ENCODE results near the gene PCED1A. TPM values are rescaled to one million over a fixed set of nuclear protein-coding genes. Genes with fewer than 3 reads are reported as not detected.

Gene PCED1A
- total and polyA plus RNA-seq, 9 of the 15 experiments (the other 6 are each of a cell fraction or from before 2014, with no cell fraction given) = 1.5 to 11.5 (median 5.9) TPM

DNA sequence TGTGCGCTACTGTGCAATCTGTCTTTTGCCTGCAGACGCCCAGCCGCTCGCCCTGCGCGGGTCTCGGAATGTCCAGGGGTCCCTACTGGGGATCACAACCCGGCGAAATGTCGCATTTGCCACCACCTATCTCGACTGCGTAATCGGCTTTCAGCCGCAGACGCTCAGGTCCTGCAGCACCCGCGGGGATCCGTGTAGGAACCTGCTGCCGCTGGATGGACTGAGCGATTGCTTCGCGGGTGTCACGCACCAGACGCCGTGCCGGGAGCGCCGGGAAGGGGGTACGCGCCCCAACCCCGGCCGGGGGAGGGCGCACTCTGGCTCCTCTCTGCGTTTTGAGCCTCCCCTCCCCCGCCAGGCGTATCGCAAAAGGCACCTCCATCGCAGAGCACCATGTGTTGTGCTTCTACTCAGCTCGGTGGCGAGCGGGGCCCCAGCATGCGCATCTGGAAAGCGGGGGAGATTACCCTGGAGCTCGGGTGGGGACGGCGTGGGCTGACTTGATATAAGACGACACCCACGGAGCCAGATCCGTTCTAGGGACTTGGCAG lies 32.1 kb upstream of the PCED1A start (continued):
- TF ChIP-seq, protein P1, sequence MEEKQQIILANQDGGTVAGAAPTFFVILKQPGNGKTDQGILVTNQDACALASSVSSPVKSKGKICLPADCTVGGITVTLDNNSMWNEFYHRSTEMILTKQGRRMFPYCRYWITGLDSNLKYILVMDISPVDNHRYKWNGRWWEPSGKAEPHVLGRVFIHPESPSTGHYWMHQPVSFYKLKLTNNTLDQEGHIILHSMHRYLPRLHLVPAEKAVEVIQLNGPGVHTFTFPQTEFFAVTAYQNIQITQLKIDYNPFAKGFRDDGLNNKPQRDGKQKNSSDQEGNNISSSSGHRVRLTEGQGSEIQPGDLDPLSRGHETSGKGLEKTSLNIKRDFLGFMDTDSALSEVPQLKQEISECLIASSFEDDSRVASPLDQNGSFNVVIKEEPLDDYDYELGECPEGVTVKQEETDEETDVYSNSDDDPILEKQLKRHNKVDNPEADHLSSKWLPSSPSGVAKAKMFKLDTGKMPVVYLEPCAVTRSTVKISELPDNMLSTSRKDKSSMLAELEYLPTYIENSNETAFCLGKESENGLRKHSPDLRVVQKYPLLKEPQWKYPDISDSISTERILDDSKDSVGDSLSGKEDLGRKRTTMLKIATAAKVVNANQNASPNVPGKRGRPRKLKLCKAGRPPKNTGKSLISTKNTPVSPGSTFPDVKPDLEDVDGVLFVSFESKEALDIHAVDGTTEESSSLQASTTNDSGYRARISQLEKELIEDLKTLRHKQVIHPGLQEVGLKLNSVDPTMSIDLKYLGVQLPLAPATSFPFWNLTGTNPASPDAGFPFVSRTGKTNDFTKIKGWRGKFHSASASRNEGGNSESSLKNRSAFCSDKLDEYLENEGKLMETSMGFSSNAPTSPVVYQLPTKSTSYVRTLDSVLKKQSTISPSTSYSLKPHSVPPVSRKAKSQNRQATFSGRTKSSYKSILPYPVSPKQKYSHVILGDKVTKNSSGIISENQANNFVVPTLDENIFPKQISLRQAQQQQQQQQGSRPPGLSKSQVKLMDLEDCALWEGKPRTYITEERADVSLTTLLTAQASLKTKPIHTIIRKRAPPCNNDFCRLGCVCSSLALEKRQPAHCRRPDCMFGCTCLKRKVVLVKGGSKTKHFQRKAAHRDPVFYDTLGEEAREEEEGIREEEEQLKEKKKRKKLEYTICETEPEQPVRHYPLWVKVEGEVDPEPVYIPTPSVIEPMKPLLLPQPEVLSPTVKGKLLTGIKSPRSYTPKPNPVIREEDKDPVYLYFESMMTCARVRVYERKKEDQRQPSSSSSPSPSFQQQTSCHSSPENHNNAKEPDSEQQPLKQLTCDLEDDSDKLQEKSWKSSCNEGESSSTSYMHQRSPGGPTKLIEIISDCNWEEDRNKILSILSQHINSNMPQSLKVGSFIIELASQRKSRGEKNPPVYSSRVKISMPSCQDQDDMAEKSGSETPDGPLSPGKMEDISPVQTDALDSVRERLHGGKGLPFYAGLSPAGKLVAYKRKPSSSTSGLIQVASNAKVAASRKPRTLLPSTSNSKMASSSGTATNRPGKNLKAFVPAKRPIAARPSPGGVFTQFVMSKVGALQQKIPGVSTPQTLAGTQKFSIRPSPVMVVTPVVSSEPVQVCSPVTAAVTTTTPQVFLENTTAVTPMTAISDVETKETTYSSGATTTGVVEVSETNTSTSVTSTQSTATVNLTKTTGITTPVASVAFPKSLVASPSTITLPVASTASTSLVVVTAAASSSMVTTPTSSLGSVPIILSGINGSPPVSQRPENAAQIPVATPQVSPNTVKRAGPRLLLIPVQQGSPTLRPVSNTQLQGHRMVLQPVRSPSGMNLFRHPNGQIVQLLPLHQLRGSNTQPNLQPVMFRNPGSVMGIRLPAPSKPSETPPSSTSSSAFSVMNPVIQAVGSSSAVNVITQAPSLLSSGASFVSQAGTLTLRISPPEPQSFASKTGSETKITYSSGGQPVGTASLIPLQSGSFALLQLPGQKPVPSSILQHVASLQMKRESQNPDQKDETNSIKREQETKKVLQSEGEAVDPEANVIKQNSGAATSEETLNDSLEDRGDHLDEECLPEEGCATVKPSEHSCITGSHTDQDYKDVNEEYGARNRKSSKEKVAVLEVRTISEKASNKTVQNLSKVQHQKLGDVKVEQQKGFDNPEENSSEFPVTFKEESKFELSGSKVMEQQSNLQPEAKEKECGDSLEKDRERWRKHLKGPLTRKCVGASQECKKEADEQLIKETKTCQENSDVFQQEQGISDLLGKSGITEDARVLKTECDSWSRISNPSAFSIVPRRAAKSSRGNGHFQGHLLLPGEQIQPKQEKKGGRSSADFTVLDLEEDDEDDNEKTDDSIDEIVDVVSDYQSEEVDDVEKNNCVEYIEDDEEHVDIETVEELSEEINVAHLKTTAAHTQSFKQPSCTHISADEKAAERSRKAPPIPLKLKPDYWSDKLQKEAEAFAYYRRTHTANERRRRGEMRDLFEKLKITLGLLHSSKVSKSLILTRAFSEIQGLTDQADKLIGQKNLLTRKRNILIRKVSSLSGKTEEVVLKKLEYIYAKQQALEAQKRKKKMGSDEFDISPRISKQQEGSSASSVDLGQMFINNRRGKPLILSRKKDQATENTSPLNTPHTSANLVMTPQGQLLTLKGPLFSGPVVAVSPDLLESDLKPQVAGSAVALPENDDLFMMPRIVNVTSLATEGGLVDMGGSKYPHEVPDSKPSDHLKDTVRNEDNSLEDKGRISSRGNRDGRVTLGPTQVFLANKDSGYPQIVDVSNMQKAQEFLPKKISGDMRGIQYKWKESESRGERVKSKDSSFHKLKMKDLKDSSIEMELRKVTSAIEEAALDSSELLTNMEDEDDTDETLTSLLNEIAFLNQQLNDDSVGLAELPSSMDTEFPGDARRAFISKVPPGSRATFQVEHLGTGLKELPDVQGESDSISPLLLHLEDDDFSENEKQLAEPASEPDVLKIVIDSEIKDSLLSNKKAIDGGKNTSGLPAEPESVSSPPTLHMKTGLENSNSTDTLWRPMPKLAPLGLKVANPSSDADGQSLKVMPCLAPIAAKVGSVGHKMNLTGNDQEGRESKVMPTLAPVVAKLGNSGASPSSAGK (IDR thresholded peaks at IDR 0.05) = peak; percentile 93
- TF ChIP-seq HCFC1 (IDR thresholded peaks at IDR 0.05; ENCODE audit: low read depth, low read length) (no peak), ZFX (CRISPR knock-in tag; IDR thresholded peaks at IDR 0.05) (no peak), LCOR (CRISPR knock-in tag; IDR thresholded peaks at IDR 0.05) (0 out of 2 replicates have a peak, but pooled peaks have one; percentile 52), SMARCA4 (IDR thresholded peaks at IDR 0.05) (0 out of 2 replicates have a peak, but pooled peaks have one; percentile 32), SRSF9 (IDR thresholded peaks at IDR 0.05; ENCODE audit: borderline replicate concordance, low read depth, low read length) (no peak), XRCC4 (IDR thresholded peaks at IDR 0.05; ENCODE audit: extremely low read depth, insufficient read depth, insufficient read length) (no peak), MLX (CRISPR knock-in tag; conservative IDR thresholded peaks at IDR 0.05) (no peak), PHF20 (IDR thresholded peaks at IDR 0.05; ENCODE audit: partially characterized antibody) (peak; percentile 9), PCBP1 (IDR thresholded peaks at IDR 0.05; ENCODE audit: low read depth, low read length, poor library complexity, severe bottlenecking) (peak; percentile 55)
- TF ChIP-seq, protein P2, sequence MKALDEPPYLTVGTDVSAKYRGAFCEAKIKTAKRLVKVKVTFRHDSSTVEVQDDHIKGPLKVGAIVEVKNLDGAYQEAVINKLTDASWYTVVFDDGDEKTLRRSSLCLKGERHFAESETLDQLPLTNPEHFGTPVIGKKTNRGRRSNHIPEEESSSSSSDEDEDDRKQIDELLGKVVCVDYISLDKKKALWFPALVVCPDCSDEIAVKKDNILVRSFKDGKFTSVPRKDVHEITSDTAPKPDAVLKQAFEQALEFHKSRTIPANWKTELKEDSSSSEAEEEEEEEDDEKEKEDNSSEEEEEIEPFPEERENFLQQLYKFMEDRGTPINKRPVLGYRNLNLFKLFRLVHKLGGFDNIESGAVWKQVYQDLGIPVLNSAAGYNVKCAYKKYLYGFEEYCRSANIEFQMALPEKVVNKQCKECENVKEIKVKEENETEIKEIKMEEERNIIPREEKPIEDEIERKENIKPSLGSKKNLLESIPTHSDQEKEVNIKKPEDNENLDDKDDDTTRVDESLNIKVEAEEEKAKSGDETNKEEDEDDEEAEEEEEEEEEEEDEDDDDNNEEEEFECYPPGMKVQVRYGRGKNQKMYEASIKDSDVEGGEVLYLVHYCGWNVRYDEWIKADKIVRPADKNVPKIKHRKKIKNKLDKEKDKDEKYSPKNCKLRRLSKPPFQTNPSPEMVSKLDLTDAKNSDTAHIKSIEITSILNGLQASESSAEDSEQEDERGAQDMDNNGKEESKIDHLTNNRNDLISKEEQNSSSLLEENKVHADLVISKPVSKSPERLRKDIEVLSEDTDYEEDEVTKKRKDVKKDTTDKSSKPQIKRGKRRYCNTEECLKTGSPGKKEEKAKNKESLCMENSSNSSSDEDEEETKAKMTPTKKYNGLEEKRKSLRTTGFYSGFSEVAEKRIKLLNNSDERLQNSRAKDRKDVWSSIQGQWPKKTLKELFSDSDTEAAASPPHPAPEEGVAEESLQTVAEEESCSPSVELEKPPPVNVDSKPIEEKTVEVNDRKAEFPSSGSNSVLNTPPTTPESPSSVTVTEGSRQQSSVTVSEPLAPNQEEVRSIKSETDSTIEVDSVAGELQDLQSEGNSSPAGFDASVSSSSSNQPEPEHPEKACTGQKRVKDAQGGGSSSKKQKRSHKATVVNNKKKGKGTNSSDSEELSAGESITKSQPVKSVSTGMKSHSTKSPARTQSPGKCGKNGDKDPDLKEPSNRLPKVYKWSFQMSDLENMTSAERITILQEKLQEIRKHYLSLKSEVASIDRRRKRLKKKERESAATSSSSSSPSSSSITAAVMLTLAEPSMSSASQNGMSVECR (CRISPR knock-in tag; IDR thresholded peaks at IDR 0.05) = peak; percentile 54; the same call in 1 of the 2 replicates
